ENCODE results near the gene TSKS. TPM values are rescaled to one million over a fixed set of nuclear protein-coding genes. Genes with fewer than 3 reads are reported as not detected.
A peak's percentile ranks its signal among the peaks of the same experiment; 100 is the strongest.

The TSKS gene
- total and polyA plus RNA-seq, 2 of the 13 experiments (the other 11 are each of a cell fraction or from before 2014, with no cell fraction given): 0.03 TPM; not detected in 1

GRCh38 chr19:49746206-49746958, 16.7 kb downstream of the TSKS start:
- Histone ChIP-seq H3K27ac (ENCODE audit: extremely low read length, insufficient read depth, low read length) (no peak overlapping the region), H2AFZ (ENCODE audit: low read length) (no peak overlapping the region), H3K9me3 (ENCODE audit: low read length) (no peaks in the 10 kb centered on the region), H3K4me1 (ENCODE audit: insufficient read depth, low read length) (peaks cover 4% of the 10 kb centered on the region), H4K20me1 (ENCODE audit: insufficient read depth, low read length) (no peaks in the 10 kb centered on the region), H3K79me2 (ENCODE audit: insufficient read depth, low read length) (no peaks in the 10 kb centered on the region), H3K27me3 (ENCODE audit: control insufficient read depth in 1 of 2, insufficient read depth in 2 of 2, low read length in 2 of 2) (no peaks in the 10 kb centered on the region; a peak in 1 of 5 replicates), H3K4me3 (replicated peaks in 1 of 3; ENCODE audit: insufficient read depth in 1 of 3, low read depth in 2 of 3, low read length in 3 of 3) (no peak overlapping the region), H3K9ac (ENCODE audit: insufficient read depth, low read depth, low read length) (no peak overlapping the region), H3K4me2 (ENCODE audit: low read depth, low read length) (peak overlapping the region; percentile 2; the same call in 1 of the 2 replicates), H3K36me3 (replicated peaks in 1 of 2; ENCODE audit: control insufficient read depth in 1 of 2, insufficient read depth in 2 of 2, low read length in 2 of 2) (no peaks in the 10 kb centered on the region)
- intact Hi-C loops (cut with micrococcal nuclease; ENCODE audit: unreplicated experiment): no loop called here
- ATAC-seq (peak; percentile 62), DNase-seq (ENCODE audit: low spot score) (peak; percentile 36), FAIRE-seq (no peak)
- CTCF ChIA-PET (ENCODE audit: low intra/inter-chr PET ratio, low total read pairs): no interaction called here
- WGBS (ENCODE audit: low lambda C conversion rate): 47% methylated on average over 35 of the region's 52 CpGs
- in situ Hi-C loops (cut with HindIII; ENCODE audit: extremely low pct_ligation_motif_present, low pct_unique_long_range_greater_than_20kb): no loop called here
- no TSS peak for BruUV-seq (replicated peaks)
- POLR2A ChIA-PET: no interaction called here
- TF ChIP-seq, protein P1, sequence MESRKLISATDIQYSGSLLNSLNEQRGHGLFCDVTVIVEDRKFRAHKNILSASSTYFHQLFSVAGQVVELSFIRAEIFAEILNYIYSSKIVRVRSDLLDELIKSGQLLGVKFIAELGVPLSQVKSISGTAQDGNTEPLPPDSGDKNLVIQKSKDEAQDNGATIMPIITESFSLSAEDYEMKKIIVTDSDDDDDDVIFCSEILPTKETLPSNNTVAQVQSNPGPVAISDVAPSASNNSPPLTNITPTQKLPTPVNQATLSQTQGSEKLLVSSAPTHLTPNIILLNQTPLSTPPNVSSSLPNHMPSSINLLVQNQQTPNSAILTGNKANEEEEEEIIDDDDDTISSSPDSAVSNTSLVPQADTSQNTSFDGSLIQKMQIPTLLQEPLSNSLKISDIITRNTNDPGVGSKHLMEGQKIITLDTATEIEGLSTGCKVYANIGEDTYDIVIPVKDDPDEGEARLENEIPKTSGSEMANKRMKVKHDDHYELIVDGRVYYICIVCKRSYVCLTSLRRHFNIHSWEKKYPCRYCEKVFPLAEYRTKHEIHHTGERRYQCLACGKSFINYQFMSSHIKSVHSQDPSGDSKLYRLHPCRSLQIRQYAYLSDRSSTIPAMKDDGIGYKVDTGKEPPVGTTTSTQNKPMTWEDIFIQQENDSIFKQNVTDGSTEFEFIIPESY (CRISPR knock-in tag; IDR thresholded peaks at IDR 0.05): peak; percentile 91
- TF ChIP-seq ZBTB38 (CRISPR knock-in tag; IDR thresholded peaks at IDR 0.05): 0 out of 2 replicates have a peak, but pooled peaks have one; percentile 33
- TF ChIP-seq, protein P2, sequence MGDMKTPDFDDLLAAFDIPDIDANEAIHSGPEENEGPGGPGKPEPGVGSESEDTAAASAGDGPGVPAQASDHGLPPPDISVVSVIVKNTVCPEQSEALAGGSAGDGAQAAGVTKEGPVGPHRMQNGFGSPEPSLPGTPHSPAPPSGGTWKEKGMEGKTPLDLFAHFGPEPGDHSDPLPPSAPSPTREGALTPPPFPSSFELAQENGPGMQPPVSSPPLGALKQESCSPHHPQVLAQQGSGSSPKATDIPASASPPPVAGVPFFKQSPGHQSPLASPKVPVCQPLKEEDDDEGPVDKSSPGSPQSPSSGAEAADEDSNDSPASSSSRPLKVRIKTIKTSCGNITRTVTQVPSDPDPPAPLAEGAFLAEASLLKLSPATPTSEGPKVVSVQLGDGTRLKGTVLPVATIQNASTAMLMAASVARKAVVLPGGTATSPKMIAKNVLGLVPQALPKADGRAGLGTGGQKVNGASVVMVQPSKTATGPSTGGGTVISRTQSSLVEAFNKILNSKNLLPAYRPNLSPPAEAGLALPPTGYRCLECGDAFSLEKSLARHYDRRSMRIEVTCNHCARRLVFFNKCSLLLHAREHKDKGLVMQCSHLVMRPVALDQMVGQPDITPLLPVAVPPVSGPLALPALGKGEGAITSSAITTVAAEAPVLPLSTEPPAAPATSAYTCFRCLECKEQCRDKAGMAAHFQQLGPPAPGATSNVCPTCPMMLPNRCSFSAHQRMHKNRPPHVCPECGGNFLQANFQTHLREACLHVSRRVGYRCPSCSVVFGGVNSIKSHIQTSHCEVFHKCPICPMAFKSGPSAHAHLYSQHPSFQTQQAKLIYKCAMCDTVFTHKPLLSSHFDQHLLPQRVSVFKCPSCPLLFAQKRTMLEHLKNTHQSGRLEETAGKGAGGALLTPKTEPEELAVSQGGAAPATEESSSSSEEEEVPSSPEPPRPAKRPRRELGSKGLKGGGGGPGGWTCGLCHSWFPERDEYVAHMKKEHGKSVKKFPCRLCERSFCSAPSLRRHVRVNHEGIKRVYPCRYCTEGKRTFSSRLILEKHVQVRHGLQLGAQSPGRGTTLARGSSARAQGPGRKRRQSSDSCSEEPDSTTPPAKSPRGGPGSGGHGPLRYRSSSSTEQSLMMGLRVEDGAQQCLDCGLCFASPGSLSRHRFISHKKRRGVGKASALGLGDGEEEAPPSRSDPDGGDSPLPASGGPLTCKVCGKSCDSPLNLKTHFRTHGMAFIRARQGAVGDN (CRISPR knock-in tag; IDR thresholded peaks at IDR 0.05): peak; percentile 40
- TF ChIP-seq ELK4 (CRISPR knock-in tag; IDR thresholded peaks at IDR 0.05; ENCODE audit: borderline replicate concordance): no peak
